Lung (tissue), 12 donors: ENCODE measurements around the gene SNTG2. TPM values are rescaled to one million over a fixed set of nuclear protein-coding genes. Genes with fewer than 3 reads are reported as not detected.

Experiments
- ATAC-seq: fragments of 200-7000 bp; cut with Tn5 transposase; one replicate; pipeline ENCODE4 v1.9.1; 2020; ENCODE audit warnings: moderate number of reproducible peaks; ENCODE audit not compliant: insufficient read depth, low FRiP score
- DNase-seq, 3 donors: peaks; one replicate each; pipeline ENCODE4 v3.0.0-alpha.2; 2013 to 2017
- H3K27ac ChIP-seq, 2 donors: one replicate each; pipeline ENCODE4 v1.5.1; 2013; ENCODE audit warnings: mild to moderate bottlenecking in 2 of 2, moderate library complexity in 2 of 2, control low read depth in 1 of 2, inconsistent platforms in 1 of 2, low read depth in 1 of 2, low read length in 1 of 2
- H3K27me3 ChIP-seq, 3 donors: one replicate each; pipeline ENCODE4 v1.5.1; 2013; ENCODE audit warnings: low read length in 2 of 3; ENCODE audit not compliant: control insufficient read depth in 3 of 3, insufficient read depth in 3 of 3
- H3K36me3 ChIP-seq, 4 donors: one replicate each; pipeline ENCODE4 v1.5.1; 2013; ENCODE audit warnings: low read length in 4 of 4, mild to moderate bottlenecking in 1 of 4, moderate library complexity in 1 of 4; ENCODE audit not compliant: control insufficient read depth in 4 of 4, insufficient read depth in 4 of 4
- H3K4me1 ChIP-seq, 5 donors: one replicate each; pipeline ENCODE4 v1.5.1; 2013; ENCODE audit warnings: low read length in 5 of 5, mild to moderate bottlenecking in 2 of 5, moderate library complexity in 1 of 5; ENCODE audit not compliant: control insufficient read depth in 5 of 5, insufficient read depth in 5 of 5
- H3K4me3 ChIP-seq: one replicate; pipeline ENCODE4 v1.5.1; 2013; ENCODE audit warnings: mild to moderate bottlenecking, control low read depth, moderate library complexity
- H3K9ac ChIP-seq, 2 donors: one replicate each; pipeline ENCODE4 v1.5.1; 2013; ENCODE audit warnings: low read length in 2 of 2, control low read depth in 1 of 2; ENCODE audit not compliant: insufficient read depth in 1 of 2
- H3K9me3 ChIP-seq, 4 donors: one replicate each; pipeline ENCODE4 v1.5.1; 2013; ENCODE audit warnings: low read length in 3 of 4, mild to moderate bottlenecking in 1 of 4, moderate library complexity in 1 of 4; ENCODE audit not compliant: control insufficient read depth in 4 of 4, insufficient read depth in 3 of 4
- WGBS, 2 donors: extraction: QIAGEN DNeasy Blood & Tissue Kit; methylation state at CpG; one replicate each; pipeline ENCODE4 v1.1.7; 2013; 5-methylcytosine and 5-hydroxymethylcytosine counted together
- polyA plus RNA-seq, 2 donors: library from polyadenylated mRNA; stranded (reverse); fragments of 200-250 nt; gene quantifications; one replicate each; pipeline ENCODE4 v1.2.1, GENCODE V29; 2013
- total RNA-seq, 2 donors: library from RNA; depleted of rRNA in 1 of 2; stranded (reverse); fragments of >200 nt in 1 of 2; gene quantifications; one replicate each; pipeline ENCODE4 v1.2.1, GENCODE V29; 2014 to 2021
- TF ChIP-seq, protein P1 (sequence below): IDR thresholded peaks from 2 replicates; pipeline ENCODE4 v1.5.1; 2012; ENCODE audit warnings: mild to moderate bottlenecking; ENCODE audit errors: control extremely low read depth, extremely low read depth
- donor health status: control.
- donor health status: control.
- donor health status: Bipolar disorder and iron deficiency.
- donor health status: healthy.
- donor health status: DM: yes; HTN: yes; CAD: no.

Gene SNTG2
- total and polyA plus RNA-seq, 4 donors, result 0.31 to 1.8 (median 1.2) TPM

DNA sequence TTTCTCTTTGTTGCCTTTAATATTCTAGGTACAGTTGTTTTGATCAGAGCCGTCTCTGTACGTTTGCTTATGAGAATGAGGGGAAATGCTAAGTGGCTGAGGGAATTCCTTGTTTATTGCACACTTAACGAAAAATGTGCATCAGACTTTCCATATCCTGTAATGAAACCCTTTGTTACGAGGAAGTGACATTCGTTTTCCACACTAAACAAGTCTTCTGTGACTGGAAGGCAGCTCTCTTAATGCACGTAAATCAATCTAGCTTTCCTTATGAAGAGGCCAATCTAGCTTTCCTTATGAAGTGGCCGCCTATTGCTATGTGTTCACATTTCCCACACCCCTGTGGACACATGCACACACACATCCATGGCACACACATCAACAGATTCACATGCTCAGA is 186.2 kb downstream of the SNTG2 start:
- H3K36me3 ChIP-seq, result no peaks in the 10 kb centered on the region
- H3K27ac ChIP-seq, result no peak overlapping the region
- H3K9me3 ChIP-seq, result peaks cover 0 to 1% (median 0%) of the 10 kb centered on the region in 4 donors
- TF ChIP-seq, protein P1, sequence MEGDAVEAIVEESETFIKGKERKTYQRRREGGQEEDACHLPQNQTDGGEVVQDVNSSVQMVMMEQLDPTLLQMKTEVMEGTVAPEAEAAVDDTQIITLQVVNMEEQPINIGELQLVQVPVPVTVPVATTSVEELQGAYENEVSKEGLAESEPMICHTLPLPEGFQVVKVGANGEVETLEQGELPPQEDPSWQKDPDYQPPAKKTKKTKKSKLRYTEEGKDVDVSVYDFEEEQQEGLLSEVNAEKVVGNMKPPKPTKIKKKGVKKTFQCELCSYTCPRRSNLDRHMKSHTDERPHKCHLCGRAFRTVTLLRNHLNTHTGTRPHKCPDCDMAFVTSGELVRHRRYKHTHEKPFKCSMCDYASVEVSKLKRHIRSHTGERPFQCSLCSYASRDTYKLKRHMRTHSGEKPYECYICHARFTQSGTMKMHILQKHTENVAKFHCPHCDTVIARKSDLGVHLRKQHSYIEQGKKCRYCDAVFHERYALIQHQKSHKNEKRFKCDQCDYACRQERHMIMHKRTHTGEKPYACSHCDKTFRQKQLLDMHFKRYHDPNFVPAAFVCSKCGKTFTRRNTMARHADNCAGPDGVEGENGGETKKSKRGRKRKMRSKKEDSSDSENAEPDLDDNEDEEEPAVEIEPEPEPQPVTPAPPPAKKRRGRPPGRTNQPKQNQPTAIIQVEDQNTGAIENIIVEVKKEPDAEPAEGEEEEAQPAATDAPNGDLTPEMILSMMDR, result no peak
- 25 to 28% methylated on average over 7 of the region's 7 CpGs for WGBS, 2 donors
- peaks cover 0 to 5% (median 5%) of the 10 kb centered on the region in 3 donors for H3K27me3 ChIP-seq
- no peak overlapping the region for H3K4me3 ChIP-seq
- peaks cover 0 to 12% (median 0%) of the 10 kb centered on the region in 5 donors for H3K4me1 ChIP-seq
- no peak overlapping the region for H3K9ac ChIP-seq
- no peak for ATAC-seq
- peak in 2 of 3 donors; percentile 38 to 40 for DNase-seq

DNA sequence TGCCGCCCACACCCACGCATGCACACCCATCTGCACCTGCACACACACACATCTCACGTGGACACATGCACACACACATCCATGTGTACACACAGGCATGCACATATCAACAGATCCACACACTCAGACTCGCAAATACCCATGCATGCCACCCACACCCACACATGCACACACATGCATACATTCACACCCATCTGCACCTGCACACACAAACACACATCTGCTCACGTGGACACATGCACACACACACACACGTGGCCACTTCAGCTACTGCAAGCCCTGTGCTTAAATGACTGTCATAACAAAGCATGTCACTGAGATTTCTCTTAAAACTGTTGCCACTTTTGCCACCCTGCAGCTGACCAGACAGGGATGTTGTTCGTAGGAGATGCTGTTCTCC is 186.6 kb downstream of the SNTG2 start:
- DNase-seq (no peak), ATAC-seq (no peak)
- H3K9me3 ChIP-seq, result peaks cover 0 to 3% (median 0%) of the 10 kb centered on the region in 4 donors
- H3K9ac ChIP-seq, result no peak overlapping the region
- H3K27ac ChIP-seq, result no peak overlapping the region
- TF ChIP-seq, protein P1, result no peak
- peaks cover 0 to 5% (median 1%) of the 10 kb centered on the region in 3 donors for H3K27me3 ChIP-seq
- no peak overlapping the region for H3K4me3 ChIP-seq
- 74 to 82% methylated on average over 7 of the region's 7 CpGs for WGBS, 2 donors
- H3K4me1 ChIP-seq, result peaks cover 0 to 12% (median 0%) of the 10 kb centered on the region in 5 donors
- no peaks in the 10 kb centered on the region for H3K36me3 ChIP-seq

DNA sequence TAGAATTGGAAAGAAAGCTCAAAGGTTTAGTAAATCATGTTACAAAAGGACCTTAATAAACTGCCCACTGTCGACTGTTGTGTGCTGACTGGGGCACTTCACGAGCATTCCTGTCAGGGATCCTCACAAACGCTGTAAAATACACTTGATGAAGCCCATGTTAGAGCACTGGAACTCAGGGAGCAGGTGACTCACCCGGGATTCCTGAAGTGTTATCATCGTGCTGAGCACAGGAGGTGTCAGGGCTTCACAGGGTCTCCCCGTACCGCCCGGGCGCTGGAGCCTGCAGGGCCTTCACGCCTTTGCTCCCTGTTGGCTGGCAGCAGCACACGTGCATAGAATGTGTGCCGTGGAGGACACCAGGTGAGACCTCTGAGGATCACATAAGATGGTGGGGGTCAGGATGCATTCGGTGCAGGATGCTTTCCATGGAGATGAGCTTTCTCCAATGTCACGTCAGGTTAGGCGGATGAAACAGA is 187.3 kb downstream of the SNTG2 start:
- Histone ChIP-seq H3K27ac (no peak overlapping the region), H3K36me3 (no peaks in the 10 kb centered on the region), H3K9me3 (peaks cover 0 to 4% (median 0%) of the 10 kb centered on the region in 4 donors), H3K4me3 (no peak overlapping the region), H3K4me1 (peaks cover 0 to 12% (median 0%) of the 10 kb centered on the region in 5 donors), H3K27me3 (peaks cover 0 to 5% (median 0%) of the 10 kb centered on the region in 3 donors), H3K9ac (no peak overlapping the region)
- WGBS, 2 donors, result 82 to 85% methylated on average over 15 of the region's 15 CpGs
- DNase-seq, result no peak
- TF ChIP-seq, protein P1, result no peak
- ATAC-seq, result no peak
